ENCODE measurements around the gene TM9SF1.

GRCh38 chr14:24192933-24193332, 2.3 kb downstream of the TM9SF1 start:
- TF ChIP-seq CTCF (IDR thresholded peaks at IDR 0.05) = no peak
- no peak for TF ChIP-seq POLR2A (IDR thresholded peaks at IDR 0.05; ENCODE audit: low read depth)
- TF ChIP-seq POLR2AphosphoS5 (IDR thresholded peaks at IDR 0.05) = no peak

Measured in esophagus muscularis mucosa (tissue), 3 donors.